Measurements from ENCODE around the gene STAT1.

GRCh38 chr2:191056228-191056627 is 42.3 kb upstream of the STAT1 start:
- no peak for TF ChIP-seq CTCF (conservative IDR thresholded peaks at IDR 0.05)
- TF ChIP-seq EZH2 (IDR thresholded peaks at IDR 0.05; ENCODE audit: low read depth), result no peak
